Hepatocyte (in vitro differentiated cells): Measurements from ENCODE around the gene HERC2.

Experiments used
- CTCF ChIP-seq: fragments of 200-600 bp; sonication (generic); IDR thresholded peaks from 2 replicates; pipeline ENCODE4 v1.5.1; 2016; ENCODE audit warnings: antibody characterized with exemption, mild to moderate bottlenecking; ENCODE audit not compliant: poor library complexity
- EZH2 ChIP-seq: fragments of 200-600 bp; sonication (generic); IDR thresholded peaks from 2 replicates; pipeline ENCODE4 v1.6.1; 2016; ENCODE audit warnings: antibody characterized with exemption, mild to moderate bottlenecking, borderline replicate concordance

- TF ChIP-seq CTCF (no peak), EZH2 (no peak)
These were observed 212.1 kb downstream of the HERC2 start for GRCh38 chr15:28109626-28110455.
